ENCODE data around the gene EEF2K. TPM values are rescaled to one million over a fixed set of nuclear protein-coding genes. Genes with fewer than 3 reads are reported as not detected.

Gene EEF2K
- total and polyA plus RNA-seq, 2 donors (not counting 1 experiment from before 2014, with no cell fraction given): 11.8 to 28.7 TPM

DNA sequence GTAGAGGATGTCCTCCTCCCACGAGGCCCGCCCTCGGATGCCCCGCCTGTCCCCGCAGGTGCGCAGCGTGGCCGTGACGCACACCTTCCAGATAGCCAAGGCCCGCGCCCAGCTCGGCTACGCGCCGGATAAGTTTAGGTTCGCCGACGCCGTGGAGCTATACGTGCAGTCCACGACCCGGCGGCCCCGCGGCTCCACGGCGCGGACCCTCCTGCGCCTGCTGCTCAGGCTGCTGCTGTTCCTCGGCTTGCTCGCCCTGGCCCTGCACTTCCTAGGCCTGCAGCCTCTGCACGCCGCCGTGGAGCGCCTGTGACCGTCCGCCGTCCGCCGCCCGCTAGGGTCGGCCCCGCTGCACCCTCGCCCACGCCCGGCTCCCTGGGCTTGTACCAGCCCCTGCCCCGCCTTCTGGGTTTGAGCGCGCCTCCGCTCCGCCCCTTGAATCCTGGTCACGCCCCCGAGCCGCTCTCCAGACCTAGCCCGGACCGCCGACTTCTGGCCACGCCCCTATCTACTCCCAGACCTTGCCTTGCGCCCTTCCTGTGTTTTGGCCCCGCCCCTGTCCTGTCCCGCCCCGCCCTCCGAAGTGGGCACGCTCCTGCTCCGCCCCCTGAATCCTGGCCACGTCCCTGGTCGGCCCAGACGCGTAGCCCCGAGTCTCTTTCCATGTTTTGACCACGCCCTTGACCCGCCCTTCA lies 15.8 kb upstream of the EEF2K start:
- H3K27ac ChIP-seq (ENCODE audit: low read length in 2 of 2): peak overlapping the region; percentile 96 to 100
- Mint-ChIP-seq H3K27ac (peak overlapping the region; percentile 100), H3K9me3 (ENCODE audit: insufficient read depth) (peaks cover 7% of the 10 kb centered on the region), H3K4me3 (peak overlapping the region; percentile 99), H3K27me3 (no peaks in the 10 kb centered on the region), H3K4me1 (peaks cover 54% of the 10 kb centered on the region)
- peaks cover 0 to 4% (median 0%) of the 10 kb centered on the region in 3 donors for H3K9me3 ChIP-seq (ENCODE audit: control extremely low read depth in 1 of 3, control insufficient read depth in 2 of 3, insufficient read depth in 1 of 3, low read length in 2 of 3)
- intact Hi-C loops (cut with micrococcal nuclease): loop anchor here (1.0 to 10.0 kb wide), 7 partner anchors 107 to 1449 kb away; partner anchors contain the start of genes CDR2, DCUN1D3, LYRM1 and POLR3E
- no peaks in the 10 kb centered on the region for H4K20me1 ChIP-seq (ENCODE audit: control insufficient read depth, insufficient read depth, low read length, poor library complexity, severe bottlenecking)
- TF ChIP-seq, protein P1, sequence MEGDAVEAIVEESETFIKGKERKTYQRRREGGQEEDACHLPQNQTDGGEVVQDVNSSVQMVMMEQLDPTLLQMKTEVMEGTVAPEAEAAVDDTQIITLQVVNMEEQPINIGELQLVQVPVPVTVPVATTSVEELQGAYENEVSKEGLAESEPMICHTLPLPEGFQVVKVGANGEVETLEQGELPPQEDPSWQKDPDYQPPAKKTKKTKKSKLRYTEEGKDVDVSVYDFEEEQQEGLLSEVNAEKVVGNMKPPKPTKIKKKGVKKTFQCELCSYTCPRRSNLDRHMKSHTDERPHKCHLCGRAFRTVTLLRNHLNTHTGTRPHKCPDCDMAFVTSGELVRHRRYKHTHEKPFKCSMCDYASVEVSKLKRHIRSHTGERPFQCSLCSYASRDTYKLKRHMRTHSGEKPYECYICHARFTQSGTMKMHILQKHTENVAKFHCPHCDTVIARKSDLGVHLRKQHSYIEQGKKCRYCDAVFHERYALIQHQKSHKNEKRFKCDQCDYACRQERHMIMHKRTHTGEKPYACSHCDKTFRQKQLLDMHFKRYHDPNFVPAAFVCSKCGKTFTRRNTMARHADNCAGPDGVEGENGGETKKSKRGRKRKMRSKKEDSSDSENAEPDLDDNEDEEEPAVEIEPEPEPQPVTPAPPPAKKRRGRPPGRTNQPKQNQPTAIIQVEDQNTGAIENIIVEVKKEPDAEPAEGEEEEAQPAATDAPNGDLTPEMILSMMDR (IDR thresholded peaks at IDR 0.05): no peak
- H3K4me2 ChIP-seq (replicated peaks; ENCODE audit: low read depth, low read length, poor library complexity, severe bottlenecking): peak overlapping the region; percentile 88
- no peaks in the 10 kb centered on the region for H3K27me3 ChIP-seq (replicated peaks in 1 of 4; ENCODE audit: control extremely low read depth in 1 of 4, control insufficient read depth in 3 of 4, insufficient read depth in 4 of 4, low read length in 3 of 4)
- ChIA-PET POLR2A (interaction anchor here (0.6 to 5.0 kb wide), 9 partner anchors 16 to 370 kb away, joined by 3 to 28 read pairs (median 4); partner anchors contain the start of genes EEF2K, MOSMO and POLR3E), CTCF (interaction anchor here (1.1 to 7.0 kb wide), 6 partner anchors 14 to 239 kb away, joined by 3 to 97 read pairs (median 52); partner anchors contain the start of genes EEF2K, MOSMO, PDZD9 and POLR3E)
- peak overlapping the region; percentile 31 to 70 (median 56) for H3K4me3 ChIP-seq (ENCODE audit: control extremely low read depth in 1 of 5, extremely low read depth in 1 of 5, insufficient read depth in 1 of 5, low read depth in 2 of 5, low read length in 4 of 5)
- ATAC-seq (ENCODE audit: low read depth) (peak; percentile 53), DNase-seq (peak; percentile 94)
- H3K79me2 ChIP-seq (ENCODE audit: control insufficient read depth, insufficient read depth, low read length): no peaks in the 10 kb centered on the region
- H2AFZ ChIP-seq (ENCODE audit: insufficient read depth, low read depth, low read length, poor library complexity, severe bottlenecking): peak overlapping the region; percentile 48
- H3K36me3 ChIP-seq (replicated peaks in 1 of 2; ENCODE audit: control extremely low read depth in 1 of 2, control insufficient read depth in 1 of 2, extremely low read depth in 1 of 2, insufficient read depth in 2 of 2, low read length in 1 of 2): no peaks in the 10 kb centered on the region
- WGBS (ENCODE audit: insufficient coverage): 0% methylated on average over 72 of the region's 72 CpGs
- H3K4me1 ChIP-seq (ENCODE audit: control insufficient read depth in 2 of 2, insufficient read depth in 2 of 2, low read length in 2 of 2): peaks cover 40 to 47% of the 10 kb centered on the region in 2 donors
- peak overlapping the region; percentile 71 for H3K9ac ChIP-seq (ENCODE audit: low read length)
